ENCODE data around the gene AIMP1. TPM values are rescaled to one million over a fixed set of nuclear protein-coding genes. Genes with fewer than 3 reads are reported as not detected.

The AIMP1 gene
- total RNA-seq, 3 donors from 2014 or later: 42.6 to 51.9 (median 46.9) TPM

DNA sequence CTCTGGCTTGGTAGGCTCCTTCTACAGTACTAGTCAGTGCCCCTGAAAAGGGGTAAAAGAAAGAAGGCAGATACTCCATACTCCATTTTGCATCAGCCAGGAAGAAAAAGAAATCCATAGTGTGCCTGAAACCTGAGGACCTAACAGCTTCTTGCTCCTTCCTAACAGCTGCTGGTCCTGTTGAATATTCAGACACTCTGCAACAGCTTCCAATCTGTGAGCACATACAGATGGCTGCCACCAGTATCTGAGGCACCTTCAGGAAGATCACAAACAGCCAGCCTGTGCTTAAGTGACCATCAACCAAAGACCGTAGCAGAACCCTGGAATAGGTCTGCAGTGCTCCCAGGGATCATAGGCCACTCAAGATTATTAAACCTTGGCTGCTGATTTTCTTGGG, 47.9 kb downstream of the AIMP1 start:
- TF ChIP-seq, protein P1, sequence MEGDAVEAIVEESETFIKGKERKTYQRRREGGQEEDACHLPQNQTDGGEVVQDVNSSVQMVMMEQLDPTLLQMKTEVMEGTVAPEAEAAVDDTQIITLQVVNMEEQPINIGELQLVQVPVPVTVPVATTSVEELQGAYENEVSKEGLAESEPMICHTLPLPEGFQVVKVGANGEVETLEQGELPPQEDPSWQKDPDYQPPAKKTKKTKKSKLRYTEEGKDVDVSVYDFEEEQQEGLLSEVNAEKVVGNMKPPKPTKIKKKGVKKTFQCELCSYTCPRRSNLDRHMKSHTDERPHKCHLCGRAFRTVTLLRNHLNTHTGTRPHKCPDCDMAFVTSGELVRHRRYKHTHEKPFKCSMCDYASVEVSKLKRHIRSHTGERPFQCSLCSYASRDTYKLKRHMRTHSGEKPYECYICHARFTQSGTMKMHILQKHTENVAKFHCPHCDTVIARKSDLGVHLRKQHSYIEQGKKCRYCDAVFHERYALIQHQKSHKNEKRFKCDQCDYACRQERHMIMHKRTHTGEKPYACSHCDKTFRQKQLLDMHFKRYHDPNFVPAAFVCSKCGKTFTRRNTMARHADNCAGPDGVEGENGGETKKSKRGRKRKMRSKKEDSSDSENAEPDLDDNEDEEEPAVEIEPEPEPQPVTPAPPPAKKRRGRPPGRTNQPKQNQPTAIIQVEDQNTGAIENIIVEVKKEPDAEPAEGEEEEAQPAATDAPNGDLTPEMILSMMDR (IDR thresholded peaks at IDR 0.05): no peak
- intact Hi-C loops (cut with DNase I, micrococcal nuclease): no loop called here
- Histone ChIP-seq H3K36me3 (ENCODE audit: low read depth) (no peaks in the 10 kb centered on the region), H3K4me3 (no peak overlapping the region), H3K4me1 (ENCODE audit: low read depth) (no peaks in the 10 kb centered on the region), H3K9me3 (no peaks in the 10 kb centered on the region)
- DNase-seq: no peak
- ATAC-seq: no peak

- ATAC-seq: peak; percentile 56
- no peak overlapping the region for H3K4me3 ChIP-seq
- intact Hi-C loops (cut with DNase I, micrococcal nuclease): loop anchor here in 1 of 2 donors (5.0 kb wide), 1 partner anchor 442 kb away; no protein-coding TSS in a partner anchor
- no peaks in the 10 kb centered on the region for H3K36me3 ChIP-seq (ENCODE audit: low read depth)
- DNase-seq: no peak
- H3K4me1 ChIP-seq (ENCODE audit: low read depth): no peaks in the 10 kb centered on the region
- TF ChIP-seq, protein P1 (IDR thresholded peaks at IDR 0.05): no peak
- H3K9me3 ChIP-seq: no peaks in the 10 kb centered on the region
These were observed 49.3 kb downstream of the AIMP1 start for GRCh38 chr4:106365613-106366012.

GRCh38 chr4:106366026-106366425, 49.7 kb downstream of the AIMP1 start:
- intact Hi-C loops (cut with DNase I, micrococcal nuclease): loop anchor here in 1 of 2 donors (5.0 kb wide), 1 partner anchor 441 kb away; no protein-coding TSS in a partner anchor
- H3K4me1 ChIP-seq (ENCODE audit: low read depth): no peaks in the 10 kb centered on the region
- H3K36me3 ChIP-seq (ENCODE audit: low read depth): no peaks in the 10 kb centered on the region
- no peaks in the 10 kb centered on the region for H3K9me3 ChIP-seq
- no peak for ATAC-seq
- no peak overlapping the region for H3K4me3 ChIP-seq
- no peak for DNase-seq
- TF ChIP-seq, protein P1 (IDR thresholded peaks at IDR 0.05): no peak

- Histone ChIP-seq H3K4me1 (ENCODE audit: low read depth) (no peaks in the 10 kb centered on the region), H3K9me3 (no peaks in the 10 kb centered on the region), H3K4me3 (no peak overlapping the region), H3K36me3 (ENCODE audit: low read depth) (no peaks in the 10 kb centered on the region)
- TF ChIP-seq, protein P1 (IDR thresholded peaks at IDR 0.05): no peak
- DNase-seq (no peak), ATAC-seq (no peak)
- intact Hi-C loops (cut with DNase I, micrococcal nuclease): loop anchor here in 1 of 2 donors (5.0 kb wide), 1 partner anchor 440 kb away; no protein-coding TSS in a partner anchor
These were observed 50.7 kb downstream of the AIMP1 start for GRCh38 chr4:106367072-106367471.

DNA sequence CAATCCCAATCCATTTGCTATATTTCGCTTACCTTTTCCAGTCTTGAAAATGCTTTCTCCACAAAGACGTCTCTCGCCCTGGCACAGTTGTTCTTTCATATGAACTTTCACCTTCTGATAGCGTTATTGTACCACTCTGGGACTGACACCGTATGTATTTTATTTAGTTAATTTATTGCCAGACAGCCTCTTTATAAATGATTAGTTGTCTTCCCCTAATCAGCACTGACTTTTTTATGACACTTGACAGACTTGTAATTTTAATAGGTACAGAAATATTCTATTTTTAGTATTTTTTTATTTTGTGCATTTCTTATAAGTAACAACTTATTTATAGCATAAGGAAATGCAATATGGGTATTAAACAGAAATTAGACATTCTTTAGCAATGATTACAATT, 52.3 kb downstream of the AIMP1 start, which contains the start of gene GIMD1:
GIMD1 (minus strand) TSS at position 101 of the 400 bp plus-strand sequence. CDS start 1,343 bp downstream, outside the sequence.
- Histone ChIP-seq H3K4me3 (no peak within 1 kb of the TSS), H3K4me1 (ENCODE audit: low read depth) (no peaks in the 10 kb centered on the region), H3K9me3 (no peaks in the 10 kb centered on the region), H3K36me3 (ENCODE audit: low read depth) (no peaks in the 10 kb centered on the region)
- intact Hi-C loops (cut with DNase I, micrococcal nuclease): loop anchor here in 1 of 2 donors (5.0 kb wide), 1 partner anchor 439 kb away; no protein-coding TSS in a partner anchor
- no peak for ATAC-seq
- TF ChIP-seq, protein P1 (IDR thresholded peaks at IDR 0.05): no peak
- no peak for DNase-seq

Data from mucosa of descending colon (tissue), 3 donors.